ENCODE results near the gene PITX3.

GRCh38 chr10:102231357-102232318 lies 9.7 kb downstream of the PITX3 start:
- TF ChIP-seq POLR2AphosphoS5 (IDR thresholded peaks at IDR 0.05; ENCODE audit: low read depth, low read length) = no peak
- TF ChIP-seq POLR2A (IDR thresholded peaks at IDR 0.05; ENCODE audit: low read depth, low read length) = no peak
- TF ChIP-seq SPI1 (IDR thresholded peaks at IDR 0.05; ENCODE audit: low read depth, low read length) = no peak
- TF ChIP-seq POU2F2 (IDR thresholded peaks at IDR 0.05; ENCODE audit: low read depth, low read length) = no peak
- no peak for TF ChIP-seq TAF1 (IDR thresholded peaks at IDR 0.05; ENCODE audit: low read depth, low read length)

All from GM12891 (cell line).